ENCODE results near the gene NSRP1.

The NSRP1 gene

GRCh38 chr17:30217746-30218245, 101.2 kb downstream of the NSRP1 start:
- ChIA-PET POLR2A (no interaction called here), CTCF (no interaction called here)
- no peak for DNase-seq (ENCODE audit: low read depth, low spot score)
- TF ChIP-seq CTCF (IDR thresholded peaks at IDR 0.05; ENCODE audit: insufficient read depth, low read length, missing control alignments), result no peak
- H3K4me3 ChIP-seq (ENCODE audit: low read depth, low read length), result no peak overlapping the region

- no peak overlapping the region for H3K4me3 ChIP-seq (ENCODE audit: low read depth, low read length)
- CTCF ChIA-PET, result no interaction called here
- POLR2A ChIA-PET, result no interaction called here
- no peak for TF ChIP-seq CTCF (IDR thresholded peaks at IDR 0.05; ENCODE audit: insufficient read depth, low read length, missing control alignments)
- no peak for DNase-seq (ENCODE audit: low read depth, low spot score)
These were observed 102.2 kb downstream of the NSRP1 start for GRCh38 chr17:30218799-30219198.

GRCh38 chr17:30219315-30219714, 102.7 kb downstream of the NSRP1 start:
- TF ChIP-seq CTCF (IDR thresholded peaks at IDR 0.05; ENCODE audit: insufficient read depth, low read length, missing control alignments), result no peak
- ChIA-PET POLR2A (no interaction called here), CTCF (no interaction called here)
- H3K4me3 ChIP-seq (ENCODE audit: low read depth, low read length), result no peak overlapping the region
- DNase-seq (ENCODE audit: low read depth, low spot score), result no peak

GRCh38 chr17:30219833-30220232, 103.2 kb downstream of the NSRP1 start:
- DNase-seq (ENCODE audit: low read depth, low spot score), result no peak
- ChIA-PET CTCF (no interaction called here), POLR2A (no interaction called here)
- H3K4me3 ChIP-seq (ENCODE audit: low read depth, low read length), result no peak overlapping the region
- TF ChIP-seq CTCF (IDR thresholded peaks at IDR 0.05; ENCODE audit: insufficient read depth, low read length, missing control alignments), result no peak

GRCh38 chr17:30220414-30220813, 103.8 kb downstream of the NSRP1 start:
- DNase-seq (ENCODE audit: low read depth, low spot score), result no peak
- TF ChIP-seq CTCF (IDR thresholded peaks at IDR 0.05; ENCODE audit: insufficient read depth, low read length, missing control alignments), result no peak
- no peak overlapping the region for H3K4me3 ChIP-seq (ENCODE audit: low read depth, low read length)
- CTCF ChIA-PET, result no interaction called here
- POLR2A ChIA-PET, result no interaction called here

- no peak for DNase-seq (ENCODE audit: low read depth, low spot score)
- ChIA-PET POLR2A (no interaction called here), CTCF (interaction anchor here (1.2 kb wide), 1 partner anchor 16 kb away, joined by 3 read pairs; no protein-coding TSS in a partner anchor)
- no peak for TF ChIP-seq CTCF (IDR thresholded peaks at IDR 0.05; ENCODE audit: insufficient read depth, low read length, missing control alignments)
- no peak overlapping the region for H3K4me3 ChIP-seq (ENCODE audit: low read depth, low read length)
These were observed 104.7 kb downstream of the NSRP1 start for GRCh38 chr17:30221346-30221745.

All from AG04449 (cell line).